Thyroid gland (tissue), 4 donors: ENCODE measurements around the gene RILPL1.

Experiments used
- CTCF ChIP-seq, 6 experiments: fragments of 200-600 bp in 3 of 6; fragments of 450-650 bp in 3 of 6; sonication (generic) in 3 of 6; IDR thresholded peaks; one replicate each; pipeline ENCODE4 v1.5.1; 2016 to 2019; ENCODE audit warnings: antibody characterized with exemption in 6 of 6, mild to moderate bottlenecking in 2 of 6, inconsistent platforms in 1 of 6, moderate library complexity in 1 of 6
- POLR2A ChIP-seq, 2 donors: fragments of 450-650 bp; IDR thresholded peaks; one replicate each; pipeline ENCODE4 v1.6.1; 2017; ENCODE audit warnings: antibody characterized with exemption in 2 of 2, mild to moderate bottlenecking in 2 of 2, moderate library complexity in 1 of 2

GRCh38 chr12:123428591-123428990, 104.9 kb downstream of the RILPL1 start:
- no peak for TF ChIP-seq CTCF (IDR thresholded peaks at IDR 0.05)
- no peak for TF ChIP-seq POLR2A (IDR thresholded peaks at IDR 0.05)
